Fibroblast of peridontal ligament (primary cell): ENCODE data around the gene DLD.
"Not testable (repeated sequence)": the region's sequence is repeated elsewhere in the genome, so short reads cannot be mapped to it uniquely, and the experiment has no call there.

Experiments
- DNase-seq: peaks from one replicate; pipeline ENCODE4 v3.0.0-alpha.2; 2010; ENCODE audit errors: extremely low read depth

The DLD gene

DNA sequence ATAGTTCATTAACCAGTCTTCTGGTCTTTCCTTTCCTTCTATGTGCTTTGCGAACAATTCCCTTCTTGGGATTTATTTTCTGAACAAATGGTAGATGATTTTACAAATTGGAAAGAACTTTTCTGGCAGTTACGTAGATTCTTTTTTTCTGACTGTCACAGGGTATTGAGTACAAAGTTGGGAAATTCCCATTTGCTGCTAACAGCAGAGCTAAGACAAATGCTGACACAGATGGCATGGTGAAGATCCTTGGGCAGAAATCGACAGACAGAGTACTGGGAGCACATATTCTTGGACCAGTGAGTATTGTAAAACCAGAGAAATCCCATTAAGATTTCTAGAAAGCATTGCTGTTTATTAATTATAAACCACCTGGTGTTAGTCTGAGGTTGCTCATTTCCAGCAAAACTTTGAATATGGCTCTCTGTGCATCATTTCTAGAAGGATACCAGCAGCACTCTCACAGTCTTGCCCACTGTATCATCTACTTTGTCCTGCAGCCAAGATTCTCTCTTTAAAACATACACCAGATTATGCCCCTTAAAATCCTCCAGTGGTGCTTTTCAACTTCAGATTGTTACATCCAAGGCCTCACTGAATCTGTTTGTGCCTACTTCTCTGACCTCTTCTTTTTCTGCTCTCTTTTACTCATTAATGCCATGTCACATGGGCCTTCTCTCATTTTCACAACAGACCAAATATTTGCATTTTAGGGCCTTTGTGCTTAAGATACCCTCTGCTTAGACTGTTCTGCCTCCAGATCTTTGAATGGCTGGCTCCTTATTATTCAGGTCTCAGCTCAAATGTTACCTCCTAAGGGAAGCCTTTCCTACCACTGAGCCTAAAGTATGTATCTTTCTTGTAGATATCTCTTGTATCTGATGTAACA is 27.0 kb downstream of the DLD start:
- DNase-seq = no peak

DNA sequence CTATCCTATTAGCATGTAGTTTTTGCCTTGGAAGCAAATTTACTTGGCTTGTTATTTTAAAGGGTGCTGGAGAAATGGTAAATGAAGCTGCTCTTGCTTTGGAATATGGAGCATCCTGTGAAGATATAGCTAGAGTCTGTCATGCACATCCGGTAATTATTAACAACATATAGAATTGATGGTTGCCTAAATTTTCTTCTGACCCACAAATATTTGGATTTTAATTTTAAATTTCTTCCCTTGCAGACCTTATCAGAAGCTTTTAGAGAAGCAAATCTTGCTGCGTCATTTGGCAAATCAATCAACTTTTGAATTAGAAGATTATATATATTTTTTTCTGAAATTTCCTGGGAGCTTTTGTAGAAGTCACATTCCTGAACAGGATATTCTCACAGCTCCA is 28.0 kb downstream of the DLD start:
- DNase-seq = no peak

DNA sequence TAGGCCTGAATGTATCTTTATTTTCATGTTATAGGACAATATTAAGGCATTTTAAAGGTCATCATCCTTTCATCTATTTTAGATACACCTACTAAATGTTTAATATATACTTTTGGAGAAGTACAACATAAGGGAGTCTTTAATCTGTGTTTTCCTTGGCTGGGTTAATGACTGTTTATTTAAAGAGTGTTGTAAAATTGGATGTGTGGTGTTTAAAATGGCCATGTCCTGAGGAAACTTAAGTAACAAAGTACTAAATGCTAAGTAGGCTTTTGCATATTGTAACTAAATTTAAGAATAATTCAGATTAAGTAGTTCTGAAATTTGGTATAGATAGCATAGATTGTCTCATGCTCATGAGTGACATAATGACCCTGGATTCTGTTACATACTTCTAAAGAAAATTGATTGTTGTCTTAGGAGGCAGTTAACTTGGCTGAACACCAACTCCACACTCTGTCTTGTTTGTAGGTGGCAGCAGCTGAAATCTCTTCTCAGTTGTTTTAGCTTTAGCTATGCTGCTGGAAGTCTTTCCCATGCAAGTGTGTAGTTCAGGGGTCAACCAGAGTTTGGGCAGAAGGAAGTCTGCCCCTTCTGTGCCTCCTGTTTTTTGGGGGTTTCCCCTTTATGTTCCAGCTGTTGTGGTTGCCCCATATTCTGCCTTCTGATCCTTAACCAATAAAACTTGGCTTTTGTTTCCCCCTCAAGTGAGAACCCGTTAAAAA is 29.2 kb downstream of the DLD start:
- no peak for DNase-seq

DNA sequence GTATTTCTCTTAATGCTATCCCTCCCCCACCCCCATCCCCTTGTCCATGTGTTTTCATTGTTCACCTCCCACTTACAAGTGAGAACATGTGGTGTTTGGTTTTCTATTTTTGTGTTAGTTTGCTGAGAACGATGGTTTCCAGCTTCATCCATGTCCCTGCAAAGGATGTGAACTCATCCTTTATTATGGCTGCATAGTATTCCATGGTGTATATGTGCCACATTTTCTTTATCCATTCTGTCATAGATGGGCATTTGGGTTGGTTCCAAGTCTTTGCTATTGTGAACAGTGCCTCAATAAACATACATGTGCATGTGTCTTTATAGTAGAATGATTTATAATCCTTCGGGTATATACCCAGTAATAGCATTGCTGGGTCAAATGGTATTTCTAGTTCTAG is 30.8 kb downstream of the DLD start:
- not testable (repeated sequence) for DNase-seq

DNA sequence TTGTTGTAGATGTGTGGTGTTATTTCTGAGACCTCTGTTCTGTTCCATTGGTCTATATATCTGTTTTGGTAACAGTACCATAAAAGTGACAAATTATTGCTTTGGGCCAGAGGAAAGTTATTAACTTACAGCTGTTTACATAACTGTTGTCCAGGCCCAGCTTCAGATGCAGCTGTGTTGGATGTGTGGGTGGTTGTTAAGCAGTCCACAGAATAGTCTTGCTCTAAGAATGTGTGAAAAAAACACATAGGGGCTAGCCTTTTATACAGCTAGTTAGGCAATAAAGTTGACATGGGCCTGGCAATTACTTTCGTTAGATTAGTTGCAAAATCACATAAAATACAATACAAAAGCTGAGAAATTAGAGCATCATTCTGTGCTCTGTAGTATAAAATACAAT is 31.9 kb downstream of the DLD start:
- no peak for DNase-seq

DNA sequence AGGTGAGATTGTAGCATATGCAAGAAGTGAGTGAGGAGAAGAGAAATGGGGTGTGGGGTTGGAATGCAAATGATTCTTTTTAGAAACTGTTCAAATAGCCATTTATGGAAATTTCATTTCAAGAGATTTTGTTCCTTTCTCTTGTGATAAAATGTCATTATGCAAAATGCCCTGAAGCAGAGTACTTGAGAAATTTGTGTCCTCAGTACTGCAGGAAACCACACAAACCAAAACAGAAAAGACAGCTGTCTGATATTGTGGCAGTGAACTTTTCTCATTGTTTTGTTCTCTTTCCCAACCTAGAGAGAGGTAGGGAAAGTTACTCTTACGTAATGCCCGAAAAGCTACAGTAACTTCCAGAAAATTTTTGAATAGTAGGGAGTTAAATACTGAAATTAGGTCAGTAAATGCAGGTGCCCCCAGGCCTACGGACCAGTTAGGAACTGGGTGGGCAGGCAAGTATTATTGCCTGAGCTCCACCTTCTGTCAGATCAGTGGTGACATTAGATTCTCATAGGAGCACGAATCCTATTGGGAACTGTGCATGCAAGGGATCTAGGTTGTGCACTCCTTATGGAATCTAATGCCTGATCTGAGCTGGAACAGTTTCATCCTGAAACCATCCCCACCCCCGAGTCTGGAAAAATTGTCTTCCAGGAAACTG is 34.0 kb downstream of the DLD start:
- no peak for DNase-seq

DNA sequence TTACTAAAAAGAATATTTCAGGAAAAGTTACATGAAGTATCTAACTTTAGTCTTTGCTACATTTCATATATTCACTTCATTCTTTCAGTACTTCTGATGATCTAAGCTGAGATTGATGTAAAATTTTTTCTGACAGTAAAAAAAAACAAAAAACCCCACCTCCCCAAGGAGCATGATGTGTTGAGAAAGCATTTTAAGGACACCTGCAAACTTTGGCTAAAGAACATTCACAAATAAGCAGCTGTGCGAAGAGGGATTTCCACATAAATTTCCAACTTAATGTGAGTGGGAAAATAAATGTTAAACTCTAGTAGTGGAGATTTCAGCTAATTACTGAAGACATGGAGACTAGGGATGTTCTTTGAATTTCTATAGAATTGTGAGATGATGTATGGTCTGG is 35.5 kb downstream of the DLD start:
- no peak for DNase-seq

DNA sequence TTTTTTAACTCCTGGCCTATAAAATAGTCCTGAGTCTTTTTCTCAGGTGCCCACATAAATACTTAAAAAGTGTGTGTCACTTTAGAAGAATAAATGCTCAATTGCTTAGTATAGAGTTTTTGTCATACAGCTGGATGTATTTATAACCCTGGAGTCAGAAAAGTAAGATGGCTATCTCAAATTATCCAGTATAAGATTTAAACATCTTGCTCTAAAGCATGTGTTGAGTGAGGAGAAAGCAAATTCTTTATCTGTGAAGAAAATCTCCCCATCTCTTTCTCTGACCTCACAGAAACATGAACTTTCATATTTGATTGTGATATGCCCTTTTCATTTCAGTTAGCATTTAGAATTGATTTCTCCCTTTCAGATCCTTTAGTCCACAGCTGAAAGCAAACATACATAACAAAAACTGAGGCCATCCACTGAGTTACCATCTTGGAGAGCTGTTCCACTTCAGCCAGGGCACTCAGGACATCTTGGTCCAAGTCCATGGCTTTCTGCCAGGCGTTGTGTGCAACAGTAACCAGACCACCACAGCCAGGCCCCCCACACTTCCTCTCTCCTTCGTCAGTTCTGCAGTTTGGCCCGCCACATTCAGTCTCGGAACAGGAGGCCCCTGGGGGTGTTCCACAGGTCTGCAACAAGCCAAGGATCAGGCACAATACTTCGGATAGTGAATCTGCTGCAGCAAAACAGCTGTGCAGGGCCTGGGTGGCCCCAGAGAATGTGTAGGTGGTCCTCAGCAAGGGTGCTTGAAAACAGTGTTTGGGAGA is 40.9 kb downstream of the DLD start:
- no peak for DNase-seq

DNA sequence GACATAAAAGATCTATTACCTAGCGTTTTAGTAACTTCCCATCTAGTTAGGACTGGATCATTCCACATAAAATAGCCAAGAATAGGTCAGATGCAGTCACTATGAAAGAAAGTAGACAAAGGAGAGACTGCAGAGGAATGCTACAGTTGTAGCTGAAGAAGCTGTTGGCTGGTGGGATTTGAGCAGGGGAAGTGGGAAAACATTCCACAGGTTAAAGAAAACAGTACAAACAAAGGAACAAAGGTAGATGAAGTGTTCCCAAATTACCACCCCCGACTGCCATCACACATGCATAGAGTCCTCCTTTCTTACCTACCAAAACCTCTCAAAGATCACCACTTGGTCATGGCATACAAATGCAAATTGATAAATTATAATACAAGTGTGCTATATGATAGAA is 41.8 kb downstream of the DLD start:
- no peak for DNase-seq

DNA sequence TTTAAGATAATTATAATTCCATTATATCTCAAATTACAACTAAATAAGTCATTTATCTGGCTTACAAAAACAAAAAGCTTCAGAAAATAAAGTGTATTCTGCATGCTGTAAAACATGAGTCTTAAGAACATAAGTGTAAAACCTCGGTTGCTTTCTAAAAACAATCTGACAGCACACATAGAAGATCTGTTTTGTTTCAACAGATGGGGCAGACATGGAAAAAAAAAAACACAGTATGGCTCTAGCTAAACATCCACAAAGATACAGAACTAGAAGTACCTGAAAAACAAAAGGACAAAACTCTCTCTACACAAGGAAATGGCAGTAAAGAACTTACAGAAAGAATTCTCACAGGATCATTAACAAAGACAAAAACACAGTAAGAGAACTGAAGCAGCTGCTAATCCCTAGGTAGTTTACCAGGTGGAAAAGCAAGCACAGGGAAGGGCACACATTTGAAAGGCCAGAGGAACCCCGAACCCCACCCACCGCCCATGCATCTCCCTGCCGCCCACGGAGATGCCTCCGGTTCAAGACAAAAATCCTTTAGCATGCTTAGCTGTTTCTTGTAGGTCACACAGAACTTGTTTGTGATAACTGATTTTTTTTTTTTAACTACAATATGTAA is 42.5 kb downstream of the DLD start:
- DNase-seq = no peak

DNA sequence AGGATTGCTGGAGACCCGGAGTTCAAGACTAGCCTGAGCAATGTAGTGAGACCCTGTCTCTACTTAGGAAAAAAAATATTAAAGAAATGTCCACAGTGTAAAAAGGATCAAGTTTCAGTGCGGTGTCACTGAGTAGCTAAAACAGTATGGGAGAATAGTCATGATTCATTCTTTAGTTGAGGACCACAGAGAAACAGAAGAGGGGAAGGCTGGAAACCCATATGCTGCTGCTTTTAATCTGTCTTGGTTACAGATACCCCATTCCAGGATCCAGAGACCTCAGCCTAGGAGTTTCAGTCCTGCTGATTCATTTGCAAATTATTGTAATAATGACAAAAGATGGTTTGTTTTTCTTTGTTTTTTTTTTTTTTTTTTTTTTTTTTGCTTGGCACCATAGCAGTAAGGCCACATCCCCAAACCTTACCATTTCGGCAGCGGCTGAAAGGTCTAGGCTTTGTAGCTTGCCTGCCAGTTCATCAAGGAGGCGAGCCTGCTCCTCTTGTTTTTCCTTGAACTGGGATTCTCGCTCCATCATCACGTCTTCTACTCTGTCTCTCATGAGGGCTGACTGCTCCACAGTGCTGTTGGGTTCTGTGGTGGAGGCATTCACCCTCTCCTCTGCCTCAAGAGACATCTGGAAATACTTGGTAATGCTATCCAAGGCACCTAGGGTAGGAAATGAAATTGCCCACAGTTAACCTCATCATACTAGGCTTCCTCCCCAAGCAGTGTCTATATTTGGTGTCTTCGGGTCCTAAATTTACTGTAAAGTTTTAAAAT is 44.2 kb downstream of the DLD start:
- peak; percentile 88 for DNase-seq

DNA sequence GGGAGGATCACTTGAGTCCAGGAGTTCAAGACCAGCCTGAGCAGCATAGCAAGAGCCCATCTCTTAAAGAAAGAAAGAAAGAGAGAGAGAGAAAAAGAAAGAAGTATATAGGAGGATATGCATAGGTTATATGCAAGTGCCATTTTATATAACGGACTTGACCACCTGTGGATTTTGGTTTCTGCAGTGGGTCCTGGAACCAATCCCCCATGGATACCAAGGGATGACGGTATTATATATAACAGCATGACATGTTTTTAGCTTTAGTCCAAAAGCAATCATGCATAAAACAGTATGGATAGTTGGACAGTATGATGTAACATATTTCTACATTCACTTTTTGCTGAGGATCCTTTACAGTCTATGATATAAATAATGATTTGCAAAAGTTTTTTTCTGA is 45.3 kb downstream of the DLD start:
- no peak for DNase-seq

DNA sequence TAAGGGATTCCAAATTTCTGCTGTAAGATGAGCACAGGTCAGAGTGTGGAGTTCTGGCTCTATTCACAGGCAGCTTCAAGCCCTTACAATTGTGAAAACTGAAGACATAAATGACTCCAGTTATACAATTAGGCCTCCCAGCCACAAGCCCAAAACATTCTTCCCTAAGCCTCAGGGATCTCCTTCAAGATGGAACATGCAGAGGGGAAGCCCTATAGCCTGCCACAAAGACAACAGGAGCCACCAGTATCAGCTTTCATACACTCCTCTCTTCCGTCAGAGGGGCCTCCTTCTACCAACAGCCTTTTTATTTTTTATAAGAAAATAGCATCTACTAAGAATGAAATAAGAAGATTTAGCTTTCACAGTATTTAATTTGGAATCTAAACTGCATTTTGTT is 46.5 kb downstream of the DLD start:
- DNase-seq = peak; percentile 33

DNA sequence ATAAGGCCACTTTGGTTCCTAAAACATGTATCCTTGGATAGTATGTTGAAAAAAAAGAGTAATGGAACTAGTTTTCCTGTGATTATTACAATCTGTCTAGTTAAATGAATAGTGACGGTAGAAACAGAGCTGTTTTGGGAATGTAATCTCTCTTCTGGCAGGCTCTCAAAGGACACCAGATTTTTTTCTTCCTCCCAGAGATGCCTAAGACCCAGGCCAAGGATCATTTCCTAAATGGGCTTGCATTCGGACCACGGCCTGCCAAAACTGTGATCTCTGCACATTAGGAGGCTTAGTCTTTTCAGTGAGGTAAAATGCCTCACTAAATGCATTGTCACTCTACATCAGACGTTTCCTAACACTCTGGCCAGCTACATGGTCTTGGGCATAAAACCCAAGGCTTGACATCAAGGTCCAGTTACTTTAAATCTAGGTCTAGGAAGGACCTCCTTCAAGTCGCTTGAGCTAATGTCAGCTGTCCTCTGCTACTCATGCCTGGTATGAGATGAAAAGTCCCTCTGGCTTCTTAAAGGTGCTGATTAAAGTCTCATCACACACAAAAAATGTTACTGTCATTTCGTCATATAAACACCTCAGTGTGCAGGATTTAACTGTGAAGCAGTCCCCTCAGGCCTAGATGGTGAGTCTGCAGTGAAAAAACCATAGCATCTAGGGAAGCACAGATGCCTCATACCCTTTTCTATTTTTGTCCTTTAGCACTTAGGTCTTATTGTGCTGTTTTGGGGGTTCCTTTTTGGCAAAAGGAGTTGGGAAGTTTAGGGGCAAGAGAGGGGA is 47.7 kb downstream of the DLD start:
- peak; percentile 59 for DNase-seq

DNA sequence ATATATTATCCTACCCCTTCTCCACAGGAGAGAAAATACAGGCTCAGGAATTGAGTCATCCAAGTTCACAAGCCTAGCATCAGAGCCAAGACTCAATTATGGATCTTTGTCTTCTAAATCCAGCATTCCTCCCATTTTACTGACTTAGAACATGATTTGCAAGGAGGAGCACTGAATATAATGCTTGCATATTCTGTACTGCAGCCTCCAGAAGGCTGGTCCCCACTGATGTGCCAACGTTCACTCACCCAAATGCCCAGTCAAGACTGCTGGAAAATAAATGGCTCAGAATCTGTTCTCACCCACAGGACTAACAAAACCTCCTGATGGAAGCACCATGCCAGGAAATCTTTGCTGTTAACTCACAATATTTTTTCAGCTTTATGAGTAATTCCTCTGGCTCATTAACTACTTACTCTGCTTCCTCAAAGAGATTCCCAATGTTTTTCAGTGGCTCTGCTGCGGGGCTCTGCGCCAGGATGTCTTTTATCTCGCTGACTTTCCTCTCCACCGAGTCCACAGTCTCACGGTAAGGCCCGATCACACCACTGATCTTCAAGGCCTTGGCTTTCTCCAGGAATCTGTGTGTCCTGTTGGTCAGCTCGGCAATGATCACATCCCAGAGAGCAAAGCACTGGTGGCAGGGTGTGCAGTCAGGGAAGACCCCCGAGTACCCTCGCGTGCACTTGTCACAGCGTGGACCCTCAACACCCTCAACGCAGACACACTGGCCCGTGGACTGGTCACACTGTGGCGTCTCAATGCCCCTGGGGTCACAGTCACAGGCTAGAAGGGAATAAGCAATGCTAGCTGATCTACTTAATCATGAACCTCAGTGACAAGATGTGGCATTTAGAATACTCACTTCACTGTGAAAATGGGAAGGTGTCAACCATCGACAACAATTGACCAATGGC is 48.8 kb downstream of the DLD start:
- DNase-seq = peak; percentile 94

DNA sequence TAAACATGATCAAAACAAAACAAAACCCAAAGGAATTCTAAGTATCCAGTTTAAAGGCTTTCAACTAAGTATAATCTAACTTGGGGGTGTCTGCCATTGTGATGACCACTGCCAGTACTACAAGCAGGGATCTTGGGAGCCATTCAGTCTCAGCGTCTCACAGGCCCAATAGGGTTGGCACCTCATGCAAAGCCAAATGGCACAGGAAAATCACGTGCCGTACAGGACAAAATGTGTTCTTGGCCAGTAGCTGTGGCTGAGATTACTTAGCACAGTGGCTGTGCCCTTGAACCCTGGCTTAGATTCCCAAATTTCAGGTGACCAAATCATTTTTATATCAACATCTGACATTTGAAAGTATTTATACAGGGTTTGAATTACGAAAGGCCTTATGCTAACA is 50.0 kb downstream of the DLD start:
- no peak for DNase-seq

DNA sequence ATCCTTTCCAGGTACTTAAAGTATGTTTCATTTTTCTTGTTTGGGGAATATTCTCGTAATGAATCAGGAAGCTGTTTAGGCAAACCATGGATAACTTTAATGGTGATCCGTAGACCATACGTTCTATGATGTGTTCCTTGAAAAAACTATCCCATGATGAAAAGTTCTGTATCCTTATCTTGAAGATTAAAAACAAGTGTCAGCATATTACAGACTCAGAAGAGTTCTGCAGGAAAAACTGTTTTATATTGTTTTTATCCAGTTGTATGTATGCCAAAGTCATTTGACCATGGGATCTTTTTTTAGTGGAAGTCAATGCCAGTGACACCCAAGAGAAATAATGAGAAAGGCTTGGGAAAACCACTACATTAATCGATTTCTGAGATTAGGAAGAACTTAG is 52.0 kb downstream of the DLD start:
- DNase-seq = no peak

DNA sequence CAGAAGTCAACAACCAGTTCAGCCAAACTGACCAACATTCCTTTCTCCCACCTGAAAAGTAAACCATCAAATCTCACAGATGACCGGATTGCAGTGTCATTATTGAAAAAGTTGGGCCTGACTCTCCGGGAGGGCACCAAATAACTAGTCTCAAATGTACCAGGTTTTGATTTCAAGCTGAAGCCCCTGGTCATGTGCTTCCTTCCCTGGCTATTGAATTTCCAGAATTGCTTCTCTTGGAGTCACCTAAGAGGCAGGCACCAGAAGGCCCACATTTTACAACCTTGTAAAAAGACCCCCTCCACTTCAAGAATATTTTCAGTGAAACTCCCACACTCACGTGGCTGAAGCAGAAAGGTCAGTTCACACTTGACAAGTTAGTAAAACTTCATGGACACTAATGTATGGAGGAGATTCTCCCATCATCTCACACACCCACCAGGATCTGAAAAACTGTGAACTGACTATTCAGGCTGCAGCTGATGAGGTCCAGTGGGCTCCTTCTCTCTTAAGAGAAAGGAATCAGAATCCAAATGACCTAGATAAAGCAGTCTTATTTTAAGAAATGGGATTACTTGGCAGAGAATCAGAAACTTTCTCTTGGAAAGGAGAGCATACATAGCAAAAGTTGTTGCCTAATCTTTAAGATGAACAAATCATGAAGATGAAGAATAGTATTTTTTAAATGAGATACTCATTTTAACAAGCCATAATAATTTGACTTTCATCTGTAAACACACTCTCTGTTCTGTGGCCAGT is 53.6 kb downstream of the DLD start:
- peak; percentile 60 for DNase-seq
